ENCODE measurements around the gene TMEM181.

The TMEM181 gene

GRCh38 chr6:158528826-158529225, 31.1 kb upstream of the TMEM181 start:
- DNase-seq (ENCODE audit: low spot score), result no peak
- no peak overlapping the region for H3K27ac ChIP-seq
- TF ChIP-seq CTCF (IDR thresholded peaks at IDR 0.05), result no peak
- H3K4me3 ChIP-seq, result no peak overlapping the region

GRCh38 chr6:158529629-158530028, 30.3 kb upstream of the TMEM181 start:
- TF ChIP-seq CTCF (IDR thresholded peaks at IDR 0.05), result no peak
- H3K27ac ChIP-seq, result no peak overlapping the region
- H3K4me3 ChIP-seq, result no peak overlapping the region
- DNase-seq (ENCODE audit: low spot score), result no peak

- no peak overlapping the region for H3K4me3 ChIP-seq
- no peak for TF ChIP-seq CTCF (IDR thresholded peaks at IDR 0.05)
- DNase-seq (ENCODE audit: low spot score), result no peak
- no peak overlapping the region for H3K27ac ChIP-seq
Observed at GRCh38 chr6:158531566-158531965, 28.3 kb upstream of the TMEM181 start.

- no peak overlapping the region for H3K27ac ChIP-seq
- DNase-seq (ENCODE audit: low spot score), result no peak
Observed at GRCh38 chr6:158531970-158532369, 27.9 kb upstream of the TMEM181 start.

GRCh38 chr6:158536084-158536890, 23.6 kb upstream of the TMEM181 start:
- no peak for TF ChIP-seq CTCF (IDR thresholded peaks at IDR 0.05)
- H3K27ac ChIP-seq, result no peak overlapping the region
- peak overlapping the region; percentile 69 for H3K4me3 ChIP-seq
- DNase-seq (ENCODE audit: low spot score), result no peak

More at GRCh38 chr6:158531970-158532369, 27.9 kb upstream of the TMEM181 start:
- H3K4me3 ChIP-seq, result no peak overlapping the region
- no peak for TF ChIP-seq CTCF (IDR thresholded peaks at IDR 0.05)

GRCh38 chr6:158536891-158537798, 22.7 kb upstream of the TMEM181 start:
- no peak for DNase-seq (ENCODE audit: low spot score)
- no peak for TF ChIP-seq CTCF (IDR thresholded peaks at IDR 0.05)
- Histone ChIP-seq H3K27ac (no peak overlapping the region), H3K4me3 (peak overlapping the region; percentile 69)

All from coronary artery (tissue), 2 donors.